ENCODE measurements around the gene KRT7.

Gene KRT7

GRCh38 chr12:52202361-52203078, 30.5 kb upstream of the KRT7 start:
- DNase-seq (ENCODE audit: low spot score), result peak; percentile 47
- H3K27me3 ChIP-seq (ENCODE audit: insufficient read depth, poor library complexity, severe bottlenecking), result no peaks in the 10 kb centered on the region

GRCh38 chr12:52203079-52203921, 29.7 kb upstream of the KRT7 start:
- H3K27ac ChIP-seq (ENCODE audit: poor library complexity, severe bottlenecking), result peak overlapping the region; percentile 24
- ATAC-seq (ENCODE audit: low read depth) (no peak), DNase-seq (ENCODE audit: low spot score) (peak; percentile 61)
- no peak for TF ChIP-seq CTCF (IDR thresholded peaks at IDR 0.05; ENCODE audit: poor library complexity, severe bottlenecking)
- H3K4me3 ChIP-seq (ENCODE audit: severe bottlenecking), result no peak overlapping the region
- H3K4me1 ChIP-seq (ENCODE audit: insufficient read depth, poor library complexity, severe bottlenecking), result peaks cover 37% of the 10 kb centered on the region
- H3K27me3 ChIP-seq (ENCODE audit: insufficient read depth, poor library complexity, severe bottlenecking), result no peaks in the 10 kb centered on the region
- H3K36me3 ChIP-seq (ENCODE audit: low read depth), result no peaks in the 10 kb centered on the region
- no peaks in the 10 kb centered on the region for H3K9me3 ChIP-seq (ENCODE audit: severe bottlenecking)

More at GRCh38 chr12:52202361-52203078, 30.5 kb upstream of the KRT7 start:
- Histone ChIP-seq H3K36me3 (ENCODE audit: low read depth) (no peaks in the 10 kb centered on the region), H3K4me3 (ENCODE audit: severe bottlenecking) (no peak overlapping the region), H3K9me3 (ENCODE audit: severe bottlenecking) (no peaks in the 10 kb centered on the region), H3K27ac (ENCODE audit: poor library complexity, severe bottlenecking) (peak overlapping the region; percentile 24), H3K4me1 (ENCODE audit: insufficient read depth, poor library complexity, severe bottlenecking) (peaks cover 37% of the 10 kb centered on the region)
- ATAC-seq (ENCODE audit: low read depth), result no peak
- no peak for TF ChIP-seq CTCF (IDR thresholded peaks at IDR 0.05; ENCODE audit: poor library complexity, severe bottlenecking)

DNA sequence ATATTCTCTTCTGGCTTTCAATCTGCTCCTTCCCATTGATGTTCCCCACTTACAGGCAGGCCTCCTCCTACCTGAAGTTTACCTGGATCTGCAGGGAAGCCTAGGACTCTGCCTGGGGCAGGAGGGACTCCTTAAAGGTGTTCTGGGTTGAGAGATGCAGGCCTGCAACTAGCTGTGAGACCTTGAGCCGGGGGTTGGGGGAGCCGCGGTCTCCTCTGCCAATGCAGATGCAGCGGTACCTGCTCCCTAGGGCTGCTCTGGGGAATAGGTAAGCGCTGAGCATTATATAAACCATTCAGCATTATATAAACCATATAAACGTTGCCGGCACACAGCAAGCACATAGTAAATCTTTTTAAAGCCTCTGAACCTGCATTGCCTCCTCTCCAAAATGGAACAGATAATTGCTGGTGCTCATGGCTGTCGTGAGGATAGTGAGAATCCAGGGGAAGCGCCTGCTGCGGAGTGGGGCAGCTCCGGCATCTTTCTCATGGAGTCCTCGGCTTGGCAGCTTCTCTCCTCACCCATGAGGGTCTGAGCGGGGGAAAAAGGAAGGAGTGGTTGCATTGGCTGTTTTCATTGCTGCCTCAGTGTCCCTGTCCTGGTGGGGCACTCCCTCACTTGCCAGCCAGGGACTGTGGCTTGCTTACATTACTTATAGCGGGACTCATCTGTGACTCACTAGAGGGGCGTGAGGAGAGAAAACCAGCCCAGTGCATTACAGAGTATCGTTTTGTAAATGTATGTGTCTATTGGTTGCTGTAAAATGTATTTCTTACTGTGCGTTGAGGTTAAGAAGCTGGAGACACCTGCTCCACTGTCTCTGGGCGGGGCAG, 28.7 kb upstream of the KRT7 start:
- TF ChIP-seq CTCF (IDR thresholded peaks at IDR 0.05; ENCODE audit: poor library complexity, severe bottlenecking), result no peak
- Histone ChIP-seq H3K9me3 (ENCODE audit: severe bottlenecking) (no peaks in the 10 kb centered on the region), H3K27me3 (ENCODE audit: insufficient read depth, poor library complexity, severe bottlenecking) (no peaks in the 10 kb centered on the region), H3K4me1 (ENCODE audit: insufficient read depth, poor library complexity, severe bottlenecking) (peaks cover 39% of the 10 kb centered on the region), H3K4me3 (ENCODE audit: severe bottlenecking) (no peak overlapping the region), H3K27ac (ENCODE audit: poor library complexity, severe bottlenecking) (peak overlapping the region; percentile 24), H3K36me3 (ENCODE audit: low read depth) (no peaks in the 10 kb centered on the region)
- DNase-seq (ENCODE audit: low spot score) (peak; percentile 45), ATAC-seq (ENCODE audit: low read depth) (peak; percentile 64)

GRCh38 chr12:52204931-52205505, 28.0 kb upstream of the KRT7 start:
- DNase-seq (ENCODE audit: low spot score) (peak; percentile 49), ATAC-seq (ENCODE audit: low read depth) (no peak)
- H3K4me1 ChIP-seq (ENCODE audit: insufficient read depth, poor library complexity, severe bottlenecking), result peaks cover 46% of the 10 kb centered on the region
- H3K27ac ChIP-seq (ENCODE audit: poor library complexity, severe bottlenecking), result no peak overlapping the region
- no peak overlapping the region for H3K4me3 ChIP-seq (ENCODE audit: severe bottlenecking)
- no peaks in the 10 kb centered on the region for H3K9me3 ChIP-seq (ENCODE audit: severe bottlenecking)
- no peaks in the 10 kb centered on the region for H3K27me3 ChIP-seq (ENCODE audit: insufficient read depth, poor library complexity, severe bottlenecking)
- TF ChIP-seq CTCF (IDR thresholded peaks at IDR 0.05; ENCODE audit: poor library complexity, severe bottlenecking), result no peak
- H3K36me3 ChIP-seq (ENCODE audit: low read depth), result no peaks in the 10 kb centered on the region
